Hepatic stellate cell (primary cell): ENCODE results near the gene CARMIL1.
"Not testable (repeated sequence)": the region's sequence is repeated elsewhere in the genome, so short reads cannot be mapped to it uniquely, and the experiment has no call there.

Experiments
- DNase-seq: peaks from one replicate; pipeline ENCODE4 v3.0.0; 2011; ENCODE audit warnings: low spot score

CARMIL1 gene

GRCh38 chr6:25411316-25411950 is 132.3 kb downstream of the CARMIL1 start:
- DNase-seq: no peak

- DNase-seq: peak; percentile 17
These were observed 134.2 kb downstream of the CARMIL1 start for GRCh38 chr6:25413207-25413905.

- DNase-seq: peak; percentile 16
These were observed 135.0 kb downstream of the CARMIL1 start for GRCh38 chr6:25414168-25414567.

GRCh38 chr6:25414755-25415154 is 135.6 kb downstream of the CARMIL1 start:
- no peak for DNase-seq

GRCh38 chr6:25415274-25415673 is 136.1 kb downstream of the CARMIL1 start:
- DNase-seq: no peak

GRCh38 chr6:25415701-25416100 is 136.5 kb downstream of the CARMIL1 start:
- DNase-seq: no peak

- no peak for DNase-seq
These were observed 138.0 kb downstream of the CARMIL1 start for GRCh38 chr6:25417046-25417605.

- no peak for DNase-seq
These were observed 139.4 kb downstream of the CARMIL1 start for GRCh38 chr6:25418454-25419052.

- no peak for DNase-seq
These were observed 140.7 kb downstream of the CARMIL1 start for GRCh38 chr6:25419879-25420278.

- DNase-seq: no peak
These were observed 144.2 kb downstream of the CARMIL1 start for GRCh38 chr6:25423358-25423757.

GRCh38 chr6:25424303-25424702 is 145.1 kb downstream of the CARMIL1 start:
- DNase-seq: no peak

GRCh38 chr6:25427549-25427948 is 148.4 kb downstream of the CARMIL1 start:
- no peak for DNase-seq

GRCh38 chr6:25428758-25429317 is 149.7 kb downstream of the CARMIL1 start:
- no peak for DNase-seq

GRCh38 chr6:25431306-25431974 is 152.3 kb downstream of the CARMIL1 start:
- no peak for DNase-seq

GRCh38 chr6:25431975-25432307 is 152.8 kb downstream of the CARMIL1 start:
- DNase-seq: no peak

GRCh38 chr6:25434921-25435320 is 155.7 kb downstream of the CARMIL1 start:
- DNase-seq: no peak

GRCh38 chr6:25435416-25435985 is 156.3 kb downstream of the CARMIL1 start:
- no peak for DNase-seq

GRCh38 chr6:25436760-25437159 is 157.6 kb downstream of the CARMIL1 start:
- no peak for DNase-seq

- no peak for DNase-seq
These were observed 160.2 kb downstream of the CARMIL1 start for GRCh38 chr6:25439368-25439767.

GRCh38 chr6:25441663-25442270 is 162.6 kb downstream of the CARMIL1 start:
- DNase-seq: no peak

- DNase-seq: no peak
These were observed 163.7 kb downstream of the CARMIL1 start for GRCh38 chr6:25442898-25443297.

- DNase-seq: not testable (repeated sequence)
These were observed 165.3 kb downstream of the CARMIL1 start for GRCh38 chr6:25444521-25444920.
